Stomach smooth muscle (tissue), 2 donors: ENCODE measurements around the gene ENC1.

Experiments
- H3K27ac ChIP-seq: one replicate; pipeline ENCODE4 v1.7.0; 2013; ENCODE audit warnings: mild to moderate bottlenecking, low read length, inconsistent platforms
- H3K27me3 ChIP-seq, 2 donors: one replicate each; pipeline ENCODE4 v1.7.0; 2013; ENCODE audit warnings: low read length in 2 of 2; ENCODE audit not compliant: insufficient read depth in 2 of 2, control insufficient read depth in 1 of 2
- H3K36me3 ChIP-seq, 2 donors: one replicate each; pipeline ENCODE4 v1.7.0; 2013; ENCODE audit warnings: low read length in 2 of 2; ENCODE audit not compliant: control insufficient read depth in 2 of 2, insufficient read depth in 2 of 2
- H3K4me1 ChIP-seq: one replicate; pipeline ENCODE4 v1.7.0; 2013; ENCODE audit warnings: low read length; ENCODE audit not compliant: control insufficient read depth, insufficient read depth
- H3K4me3 ChIP-seq, 2 donors: one replicate each; pipeline ENCODE4 v1.7.0; 2013; ENCODE audit warnings: low read length in 2 of 2
- H3K9ac ChIP-seq, 2 donors: one replicate each; pipeline ENCODE4 v1.7.0; 2013; ENCODE audit warnings: low read length in 2 of 2, mild to moderate bottlenecking in 1 of 2
- H3K9me3 ChIP-seq, 2 donors: one replicate each; pipeline ENCODE4 v1.7.0; 2013; ENCODE audit warnings: low read length in 2 of 2; ENCODE audit not compliant: control insufficient read depth in 2 of 2
- donor health status: healthy.
- donor health status: Pancreatic carcinoma.

The ENC1 gene

GRCh38 chr5:74587300-74587699, 53.2 kb downstream of the ENC1 start:
- H3K27ac ChIP-seq: no peak overlapping the region
- H3K36me3 ChIP-seq: no peaks in the 10 kb centered on the region
- H3K9me3 ChIP-seq: no peaks in the 10 kb centered on the region
- H3K4me1 ChIP-seq: no peaks in the 10 kb centered on the region
- H3K4me3 ChIP-seq: no peak overlapping the region
- H3K27me3 ChIP-seq: no peaks in the 10 kb centered on the region
- H3K9ac ChIP-seq: no peak overlapping the region

GRCh38 chr5:74586856-74587255, 53.7 kb downstream of the ENC1 start:
- H3K27ac ChIP-seq: no peak overlapping the region
- H3K4me3 ChIP-seq: no peak overlapping the region
- no peak overlapping the region for H3K9ac ChIP-seq
- no peaks in the 10 kb centered on the region for H3K36me3 ChIP-seq
- H3K27me3 ChIP-seq: no peaks in the 10 kb centered on the region
- H3K9me3 ChIP-seq: no peaks in the 10 kb centered on the region
- H3K4me1 ChIP-seq: no peaks in the 10 kb centered on the region

GRCh38 chr5:74582853-74583252, 57.7 kb downstream of the ENC1 start:
- Histone ChIP-seq H3K9ac (no peak overlapping the region), H3K4me1 (no peaks in the 10 kb centered on the region), H3K27ac (no peak overlapping the region), H3K4me3 (no peak overlapping the region), H3K27me3 (no peaks in the 10 kb centered on the region), H3K9me3 (no peaks in the 10 kb centered on the region), H3K36me3 (no peaks in the 10 kb centered on the region)

- no peaks in the 10 kb centered on the region for H3K9me3 ChIP-seq
- H3K4me3 ChIP-seq: no peak overlapping the region
- no peak overlapping the region for H3K9ac ChIP-seq
- no peaks in the 10 kb centered on the region for H3K36me3 ChIP-seq
- no peak overlapping the region for H3K27ac ChIP-seq
- H3K4me1 ChIP-seq: no peaks in the 10 kb centered on the region
- no peaks in the 10 kb centered on the region for H3K27me3 ChIP-seq
These were observed 58.6 kb downstream of the ENC1 start for GRCh38 chr5:74581988-74582365.

GRCh38 chr5:74580729-74581109, 59.8 kb downstream of the ENC1 start:
- H3K36me3 ChIP-seq: no peaks in the 10 kb centered on the region
- H3K4me3 ChIP-seq: no peak overlapping the region
- H3K27ac ChIP-seq: no peak overlapping the region
- no peaks in the 10 kb centered on the region for H3K27me3 ChIP-seq
- no peaks in the 10 kb centered on the region for H3K9me3 ChIP-seq
- no peaks in the 10 kb centered on the region for H3K4me1 ChIP-seq
- no peak overlapping the region for H3K9ac ChIP-seq

- Histone ChIP-seq H3K4me3 (no peak overlapping the region), H3K27me3 (no peaks in the 10 kb centered on the region), H3K9me3 (no peaks in the 10 kb centered on the region), H3K4me1 (no peaks in the 10 kb centered on the region), H3K36me3 (no peaks in the 10 kb centered on the region), H3K27ac (no peak overlapping the region), H3K9ac (no peak overlapping the region)
These were observed 61.3 kb downstream of the ENC1 start for GRCh38 chr5:74579215-74579614.

- H3K4me1 ChIP-seq: no peaks in the 10 kb centered on the region
- no peak overlapping the region for H3K27ac ChIP-seq
- no peaks in the 10 kb centered on the region for H3K36me3 ChIP-seq
- H3K4me3 ChIP-seq: no peak overlapping the region
- no peaks in the 10 kb centered on the region for H3K27me3 ChIP-seq
- no peaks in the 10 kb centered on the region for H3K9me3 ChIP-seq
- no peak overlapping the region for H3K9ac ChIP-seq
These were observed 62.0 kb downstream of the ENC1 start for GRCh38 chr5:74578356-74579044.
